Stimulated activated CD4-positive, alpha-beta T cell treated with anti-CD3 and anti-CD28 coated beads, Interleukin-1b, Interleukin-23, amount 100 ng/mL, for 4 hours (primary cell): ENCODE data around the gene GRID1.

Experiments
- DNase-seq, 2 donors: peaks; one replicate each; pipeline ENCODE4 v3.0.0-alpha.2; 2020; ENCODE audit warnings: low read depth in 2 of 2

GRID1 gene

GRCh38 chr10:85826377-85826776, 540.2 kb downstream of the GRID1 start:
- no peak for DNase-seq

- no peak for DNase-seq
Observed at GRCh38 chr10:85811405-85811804, 555.2 kb downstream of the GRID1 start.

- DNase-seq, result no peak
Observed at GRCh38 chr10:85810674-85811073, 555.9 kb downstream of the GRID1 start.

GRCh38 chr10:85795460-85795859, 571.1 kb downstream of the GRID1 start:
- no peak for DNase-seq

- no peak for DNase-seq
Observed at GRCh38 chr10:85794553-85794952, 572.0 kb downstream of the GRID1 start.

GRCh38 chr10:85792533-85792858, 574.1 kb downstream of the GRID1 start:
- DNase-seq, result no peak

- DNase-seq, result no peak
Observed at GRCh38 chr10:85791818-85792532, 574.6 kb downstream of the GRID1 start.

GRCh38 chr10:85789982-85790789, 576.4 kb downstream of the GRID1 start:
- no peak for DNase-seq

GRCh38 chr10:85789125-85789524, 577.5 kb downstream of the GRID1 start:
- no peak for DNase-seq

GRCh38 chr10:85788570-85788969, 578.0 kb downstream of the GRID1 start:
- no peak for DNase-seq

- DNase-seq, result no peak
Observed at GRCh38 chr10:85787881-85788280, 578.7 kb downstream of the GRID1 start.

GRCh38 chr10:85787393-85787792, 579.2 kb downstream of the GRID1 start:
- no peak for DNase-seq

GRCh38 chr10:85786401-85786899, 580.1 kb downstream of the GRID1 start:
- no peak for DNase-seq

GRCh38 chr10:85784792-85785191, 581.8 kb downstream of the GRID1 start:
- DNase-seq, result no peak

- no peak for DNase-seq
Observed at GRCh38 chr10:85781404-85781803, 585.2 kb downstream of the GRID1 start.

GRCh38 chr10:85778074-85778473, 588.5 kb downstream of the GRID1 start:
- no peak for DNase-seq

GRCh38 chr10:85767891-85768290, 598.7 kb downstream of the GRID1 start:
- no peak for DNase-seq

- DNase-seq, result no peak
Observed at GRCh38 chr10:85764108-85764507, 602.5 kb downstream of the GRID1 start.

GRCh38 chr10:85761906-85762445, 604.6 kb downstream of the GRID1 start:
- DNase-seq, result no peak

GRCh38 chr10:85741626-85742300, 624.8 kb downstream of the GRID1 start:
- DNase-seq, result no peak

- no peak for DNase-seq
Observed at GRCh38 chr10:85735997-85736396, 630.6 kb downstream of the GRID1 start.

- DNase-seq, result no peak
Observed at GRCh38 chr10:85734791-85735190, 631.8 kb downstream of the GRID1 start.
